Stimulated activated CD4-positive, alpha-beta T cell treated with anti-CD3 and anti-CD28 coated beads, Interleukin-1b, Interleukin-23, amount 100 ng/mL, for 24 hours (primary cell): ENCODE measurements around the gene ATXN7L1.
"Not testable (repeated sequence)": the region's sequence is repeated elsewhere in the genome, so short reads cannot be mapped to it uniquely, and the experiment has no call there.

ENCODE experiments used
- DNase-seq, 4 experiments: peaks; one replicate each; pipeline ENCODE4 v3.0.0-alpha.2; 2020; ENCODE audit warnings: low read depth in 4 of 4, low spot score in 1 of 4

ATXN7L1 gene

GRCh38 chr7:105748701-105749100 lies 127.7 kb downstream of the ATXN7L1 start:
- no peak for DNase-seq

- no peak for DNase-seq
These were observed 130.6 kb downstream of the ATXN7L1 start for GRCh38 chr7:105745681-105746330.

- DNase-seq, result no peak
These were observed 132.1 kb downstream of the ATXN7L1 start for GRCh38 chr7:105744258-105744657.

- DNase-seq, result no peak
These were observed 132.9 kb downstream of the ATXN7L1 start for GRCh38 chr7:105743351-105744090.

GRCh38 chr7:105742787-105743186 lies 133.6 kb downstream of the ATXN7L1 start:
- DNase-seq, result no peak

- no peak for DNase-seq
These were observed 134.4 kb downstream of the ATXN7L1 start for GRCh38 chr7:105741982-105742381.

- DNase-seq, result no peak
These were observed 138.3 kb downstream of the ATXN7L1 start for GRCh38 chr7:105738133-105738532.

- DNase-seq, result no peak
These were observed 142.2 kb downstream of the ATXN7L1 start for GRCh38 chr7:105734233-105734632.

GRCh38 chr7:105731042-105731441 lies 145.4 kb downstream of the ATXN7L1 start:
- DNase-seq, result no peak

GRCh38 chr7:105728028-105728427 lies 148.4 kb downstream of the ATXN7L1 start:
- no peak for DNase-seq

GRCh38 chr7:105724688-105725087 lies 151.7 kb downstream of the ATXN7L1 start:
- DNase-seq, result no peak

- DNase-seq, result no peak
These were observed 152.8 kb downstream of the ATXN7L1 start for GRCh38 chr7:105723572-105723971.

GRCh38 chr7:105721571-105722104 lies 154.8 kb downstream of the ATXN7L1 start:
- no peak for DNase-seq

- no peak for DNase-seq
These were observed 156.5 kb downstream of the ATXN7L1 start for GRCh38 chr7:105719919-105720318.

GRCh38 chr7:105719395-105719794 lies 157.0 kb downstream of the ATXN7L1 start:
- DNase-seq, result no peak

GRCh38 chr7:105718511-105718925 lies 157.9 kb downstream of the ATXN7L1 start:
- DNase-seq, result no peak

- no peak for DNase-seq
These were observed 160.9 kb downstream of the ATXN7L1 start for GRCh38 chr7:105715528-105715927.

- no peak for DNase-seq
These were observed 162.6 kb downstream of the ATXN7L1 start for GRCh38 chr7:105713488-105714465.

GRCh38 chr7:105712877-105713276 lies 163.5 kb downstream of the ATXN7L1 start:
- DNase-seq, result no peak

GRCh38 chr7:105711726-105712402 lies 164.5 kb downstream of the ATXN7L1 start:
- DNase-seq, result no peak

- DNase-seq, result not testable (repeated sequence)
These were observed 165.7 kb downstream of the ATXN7L1 start for GRCh38 chr7:105710720-105711119.
